ENCODE results near the gene NLRP7. TPM values are rescaled to one million over a fixed set of nuclear protein-coding genes. Genes with fewer than 3 reads are reported as not detected.

NLRP7 gene
- total and polyA plus RNA-seq, 5 donors from 2014 or later, result not detected

DNA sequence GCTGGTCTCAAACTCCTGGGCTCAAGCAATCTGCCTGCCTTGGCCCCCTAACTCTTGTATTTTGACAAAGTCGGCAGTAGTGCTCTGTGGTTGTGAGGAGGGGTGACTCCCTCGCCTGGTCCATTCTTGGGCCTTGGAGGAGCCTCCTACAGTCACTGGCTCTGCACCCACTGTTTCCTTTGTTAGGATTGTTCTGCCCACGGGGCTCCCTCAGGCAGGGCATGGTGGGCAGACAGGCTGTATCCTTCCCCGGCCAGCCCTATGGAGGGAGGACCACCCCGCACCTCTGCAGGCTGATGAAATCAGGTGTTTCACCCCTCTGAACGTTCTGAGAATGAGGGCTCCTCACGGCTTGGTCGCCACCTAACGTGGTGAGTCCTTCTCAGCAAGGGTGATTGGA lies 64.1 kb downstream of the NLRP7 start:
- no peak overlapping the region for H3K4me3 Mint-ChIP-seq
- Histone ChIP-seq H3K36me3 (ENCODE audit: control insufficient read depth, insufficient read depth, low read length) (no peaks in the 10 kb centered on the region), H3K27ac (ENCODE audit: insufficient read depth, low read length, poor library complexity, severe bottlenecking) (no peak overlapping the region), H3K27me3 (ENCODE audit: control insufficient read depth, insufficient read depth, low read length) (no peaks in the 10 kb centered on the region), H3K4me1 (ENCODE audit: control insufficient read depth, insufficient read depth, low read length, poor library complexity, severe bottlenecking) (no peaks in the 10 kb centered on the region), H3K9me3 (ENCODE audit: control insufficient read depth in 2 of 2, low read length in 2 of 2) (no peaks in the 10 kb centered on the region), H3K4me3 (ENCODE audit: low read depth, low read length) (no peak overlapping the region)
- no peak overlapping the region for H3K27ac Mint-ChIP-seq
- H3K36me3 Mint-ChIP-seq, result no peaks in the 10 kb centered on the region
- H3K27me3 Mint-ChIP-seq, result peaks cover 12% of the 10 kb centered on the region
- peaks cover 0 to 2% (median 0%) of the 10 kb centered on the region in 4 donors for H3K4me1 Mint-ChIP-seq
- ATAC-seq (ENCODE audit: low read depth in 2 of 2) (no peak), DNase-seq (no peak)
- H3K9me3 Mint-ChIP-seq, result peaks cover 0 to 1% (median 0%) of the 10 kb centered on the region in 7 donors

DNA sequence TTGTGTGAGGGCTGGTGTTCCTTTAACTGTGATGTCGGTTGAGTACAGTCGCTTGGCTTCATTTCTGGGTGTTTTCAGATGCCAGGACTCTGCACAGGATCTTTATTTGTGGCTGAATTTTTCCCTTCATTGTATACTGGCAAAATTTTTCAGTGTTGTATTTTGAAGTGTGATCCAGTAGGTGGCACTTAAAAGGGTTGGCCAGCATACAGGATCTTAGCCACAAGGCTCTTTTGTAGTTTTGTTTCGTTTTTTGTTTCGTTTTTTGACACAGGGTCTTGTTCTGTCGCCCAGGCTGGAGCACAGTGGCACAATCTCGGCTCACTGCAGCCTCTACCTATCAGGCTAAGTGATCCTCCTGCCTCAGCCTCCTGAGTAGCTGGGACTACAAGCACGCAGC lies 64.6 kb downstream of the NLRP7 start:
- Mint-ChIP-seq H3K27me3 (peaks cover 12% of the 10 kb centered on the region), H3K4me3 (no peak overlapping the region), H3K4me1 (peaks cover 0 to 2% (median 0%) of the 10 kb centered on the region in 4 donors), H3K27ac (peak overlapping the region in 1 of 3 donors; percentile 46), H3K9me3 (peaks cover 0 to 1% (median 0%) of the 10 kb centered on the region in 7 donors), H3K36me3 (no peaks in the 10 kb centered on the region)
- H3K36me3 ChIP-seq (ENCODE audit: control insufficient read depth, insufficient read depth, low read length), result no peaks in the 10 kb centered on the region
- no peak overlapping the region for H3K4me3 ChIP-seq (ENCODE audit: low read depth, low read length)
- no peaks in the 10 kb centered on the region for H3K9me3 ChIP-seq (ENCODE audit: control insufficient read depth in 2 of 2, low read length in 2 of 2)
- H3K27me3 ChIP-seq (ENCODE audit: control insufficient read depth, insufficient read depth, low read length), result no peaks in the 10 kb centered on the region
- ATAC-seq (ENCODE audit: low read depth in 2 of 2) (no peak), DNase-seq (peak in 1 of 3 donors; percentile 52)
- H3K27ac ChIP-seq (ENCODE audit: insufficient read depth, low read length, poor library complexity, severe bottlenecking), result no peak overlapping the region
- H3K4me1 ChIP-seq (ENCODE audit: control insufficient read depth, insufficient read depth, low read length, poor library complexity, severe bottlenecking), result no peaks in the 10 kb centered on the region

- Mint-ChIP-seq H3K4me1 (peaks cover 0 to 2% (median 0%) of the 10 kb centered on the region in 4 donors), H3K36me3 (no peaks in the 10 kb centered on the region), H3K27ac (no peak overlapping the region), H3K9me3 (peaks cover 0 to 3% (median 0%) of the 10 kb centered on the region in 7 donors), H3K27me3 (peaks cover 17% of the 10 kb centered on the region), H3K4me3 (no peak overlapping the region)
- ATAC-seq (ENCODE audit: low read depth in 2 of 2) (no peak), DNase-seq (no peak)
- Histone ChIP-seq H3K27me3 (ENCODE audit: control insufficient read depth, insufficient read depth, low read length) (no peaks in the 10 kb centered on the region), H3K4me3 (ENCODE audit: low read depth, low read length) (no peak overlapping the region), H3K27ac (ENCODE audit: insufficient read depth, low read length, poor library complexity, severe bottlenecking) (no peak overlapping the region), H3K4me1 (ENCODE audit: control insufficient read depth, insufficient read depth, low read length, poor library complexity, severe bottlenecking) (no peaks in the 10 kb centered on the region), H3K36me3 (ENCODE audit: control insufficient read depth, insufficient read depth, low read length) (no peaks in the 10 kb centered on the region), H3K9me3 (ENCODE audit: control insufficient read depth in 2 of 2, low read length in 2 of 2) (no peaks in the 10 kb centered on the region)
Observed at GRCh38 chr19:54881884-54882283, 65.4 kb downstream of the NLRP7 start.

DNA sequence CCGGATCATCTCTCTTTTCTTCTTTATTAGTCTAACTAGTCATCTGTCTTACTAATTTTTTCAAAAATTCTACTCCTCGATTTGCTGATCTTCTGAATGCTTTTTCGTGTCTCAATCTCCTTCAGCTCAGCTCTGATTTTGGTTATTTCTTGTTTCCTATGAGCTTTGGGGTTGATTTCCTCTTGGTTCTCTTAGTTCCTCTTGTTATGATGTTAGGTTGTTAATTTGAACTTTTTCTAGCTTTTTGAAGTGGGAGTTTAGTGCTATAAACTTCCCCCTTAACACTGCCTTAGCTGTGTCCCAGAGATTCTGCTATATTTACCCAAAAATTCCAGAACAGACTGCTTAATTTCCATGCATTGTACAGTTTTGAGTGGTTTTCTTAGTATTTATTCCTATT lies 69.9 kb downstream of the NLRP7 start:
- Mint-ChIP-seq H3K27ac (no peak overlapping the region), H3K9me3 (peaks cover 0 to 3% (median 0%) of the 10 kb centered on the region in 7 donors), H3K27me3 (peaks cover 14% of the 10 kb centered on the region), H3K4me3 (no peak overlapping the region), H3K4me1 (no peaks in the 10 kb centered on the region), H3K36me3 (no peaks in the 10 kb centered on the region)
- Histone ChIP-seq H3K27ac (ENCODE audit: insufficient read depth, low read length, poor library complexity, severe bottlenecking) (no peak overlapping the region), H3K27me3 (ENCODE audit: control insufficient read depth, insufficient read depth, low read length) (no peaks in the 10 kb centered on the region), H3K4me1 (ENCODE audit: control insufficient read depth, insufficient read depth, low read length, poor library complexity, severe bottlenecking) (no peaks in the 10 kb centered on the region), H3K4me3 (ENCODE audit: low read depth, low read length) (no peak overlapping the region), H3K9me3 (ENCODE audit: control insufficient read depth in 2 of 2, low read length in 2 of 2) (no peaks in the 10 kb centered on the region), H3K36me3 (ENCODE audit: control insufficient read depth, insufficient read depth, low read length) (no peaks in the 10 kb centered on the region)
- DNase-seq, result no peak
- ATAC-seq (ENCODE audit: low read depth in 2 of 2), result no peak

DNA sequence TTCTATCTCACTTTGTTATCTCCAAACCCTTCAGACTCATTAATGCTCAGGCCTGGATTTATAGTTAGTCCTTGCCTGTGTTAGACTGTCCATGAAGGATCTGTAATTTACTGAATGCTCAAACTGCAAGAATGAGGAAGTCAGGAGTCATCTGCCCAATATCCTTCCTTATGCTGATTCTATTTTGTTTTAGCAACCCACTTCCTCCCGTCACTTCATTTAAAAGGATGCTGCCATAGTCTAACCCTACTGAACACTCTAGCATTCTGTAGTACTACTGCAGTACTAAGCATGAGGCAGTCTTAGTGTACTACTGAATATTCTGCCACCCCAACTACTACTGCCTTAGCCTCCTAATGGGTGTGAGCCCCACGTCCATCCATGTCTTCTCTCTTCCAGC lies 71.8 kb downstream of the NLRP7 start:
- DNase-seq (no peak), ATAC-seq (ENCODE audit: low read depth in 2 of 2) (peak in 1 of 2 donors; percentile 25)
- Mint-ChIP-seq H3K4me1 (no peaks in the 10 kb centered on the region), H3K36me3 (no peaks in the 10 kb centered on the region), H3K4me3 (no peak overlapping the region), H3K27me3 (peaks cover 11% of the 10 kb centered on the region), H3K27ac (no peak overlapping the region), H3K9me3 (peaks cover 0 to 3% (median 0%) of the 10 kb centered on the region in 7 donors)
- no peaks in the 10 kb centered on the region for H3K27me3 ChIP-seq (ENCODE audit: control insufficient read depth, insufficient read depth, low read length)
- H3K4me3 ChIP-seq (ENCODE audit: low read depth, low read length), result no peak overlapping the region
- no peaks in the 10 kb centered on the region for H3K36me3 ChIP-seq (ENCODE audit: control insufficient read depth, insufficient read depth, low read length)
- H3K9me3 ChIP-seq (ENCODE audit: control insufficient read depth in 2 of 2, low read length in 2 of 2), result no peaks in the 10 kb centered on the region
- H3K4me1 ChIP-seq (ENCODE audit: control insufficient read depth, insufficient read depth, low read length, poor library complexity, severe bottlenecking), result no peaks in the 10 kb centered on the region
- no peak overlapping the region for H3K27ac ChIP-seq (ENCODE audit: insufficient read depth, low read length, poor library complexity, severe bottlenecking)

DNA sequence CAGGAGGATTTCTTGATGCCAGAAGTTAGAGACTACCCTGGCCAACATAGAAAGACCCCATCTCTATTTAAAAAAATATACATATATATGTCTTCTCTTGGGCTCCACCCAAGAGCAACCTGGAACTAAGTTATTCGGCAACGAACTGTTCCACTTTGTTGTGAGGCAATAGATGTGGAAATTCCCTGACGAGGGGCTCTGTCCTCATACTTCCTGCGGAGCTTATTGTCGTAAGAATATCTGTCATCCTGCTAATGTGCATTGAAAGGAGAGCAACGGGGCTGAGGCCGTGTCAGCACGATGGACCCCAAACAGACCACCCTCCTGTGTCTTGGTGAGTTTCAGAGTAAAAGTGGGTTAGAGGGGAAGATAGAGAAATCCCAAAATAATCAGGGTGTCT lies 73.3 kb downstream of the NLRP7 start, which contains the start of gene FCAR:
FCAR (plus strand) TSS at position 246 of the 400 bp plus-strand sequence; CDS start at position 301, 55 bp downstream.
- no peaks in the 10 kb centered on the region for H3K4me1 Mint-ChIP-seq
- DNase-seq (no peak), ATAC-seq (ENCODE audit: low read depth in 2 of 2) (no peak)
- Histone ChIP-seq H3K9me3 (ENCODE audit: control insufficient read depth in 2 of 2, low read length in 2 of 2) (no peaks in the 10 kb centered on the region), H3K27me3 (ENCODE audit: control insufficient read depth, insufficient read depth, low read length) (no peaks in the 10 kb centered on the region), H3K4me1 (ENCODE audit: control insufficient read depth, insufficient read depth, low read length, poor library complexity, severe bottlenecking) (no peaks in the 10 kb centered on the region), H3K36me3 (ENCODE audit: control insufficient read depth, insufficient read depth, low read length) (no peaks in the 10 kb centered on the region), H3K27ac (ENCODE audit: insufficient read depth, low read length, poor library complexity, severe bottlenecking) (no peak within 1 kb of the TSS), H3K4me3 (ENCODE audit: low read depth, low read length) (no peak within 1 kb of the TSS)
- H3K9me3 Mint-ChIP-seq, result peaks cover 0 to 1% (median 0%) of the 10 kb centered on the region in 7 donors
- H3K27ac Mint-ChIP-seq, result no peak within 1 kb of the TSS
- peaks cover 6% of the 10 kb centered on the region for H3K27me3 Mint-ChIP-seq
- no peaks in the 10 kb centered on the region for H3K36me3 Mint-ChIP-seq
- no peak within 1 kb of the TSS for H3K4me3 Mint-ChIP-seq

Other genes with a start within 250 kb of the NLRP7 start
- not detected for gene KIR3DL3, start 223.1 kb downstream of the NLRP7 start, total RNA-seq
- gene KIR3DL3, start 223.1 kb downstream of the NLRP7 start, polyA plus RNA-seq, result not detected
- not detected for gene KIR2DL3, start 209.0 kb downstream of the NLRP7 start, total RNA-seq
- gene KIR2DL3, start 209.0 kb downstream of the NLRP7 start, polyA plus RNA-seq, result not detected
- gene KIR2DL1, start 177.7 kb downstream of the NLRP7 start, total RNA-seq, result not detected
- gene KIR2DL1, start 177.7 kb downstream of the NLRP7 start, polyA plus RNA-seq, result under 1 TPM in 1 of 4 donors, not detected in 3; 0.10 TPM
- not detected for gene KIR2DL4, start 143.9 kb downstream of the NLRP7 start, total RNA-seq
- gene KIR2DL4, start 143.9 kb downstream of the NLRP7 start, polyA plus RNA-seq, result not detected
- gene KIR3DL1, start 131.1 kb downstream of the NLRP7 start, total RNA-seq, result not detected
- gene KIR3DL1, start 131.1 kb downstream of the NLRP7 start, polyA plus RNA-seq, result under 1 TPM in 2 of 4 donors, not detected in 2; 0.12 to 0.15 TPM
- gene KIR2DS4, start 114.9 kb downstream of the NLRP7 start, total RNA-seq, result not detected
- gene KIR2DS4, start 114.9 kb downstream of the NLRP7 start, polyA plus RNA-seq, result under 1 TPM in 1 of 4 donors, not detected in 3; 0.10 TPM
- gene KIR3DL2, start 97.1 kb downstream of the NLRP7 start, total RNA-seq, result 0.74 TPM
- gene KIR3DL2, start 97.1 kb downstream of the NLRP7 start, polyA plus RNA-seq, result under 1 TPM; 0.25 to 0.94 (median 0.52) TPM
- gene FCAR, start 73.3 kb downstream of the NLRP7 start, total RNA-seq, result not detected
- under 1 TPM in 1 of 4 donors, not detected in 3; 0.21 TPM for gene FCAR, start 73.3 kb downstream of the NLRP7 start, polyA plus RNA-seq
- not detected for gene NCR1, start 41.4 kb downstream of the NLRP7 start, total RNA-seq
- under 1 TPM in 3 of 4 donors, not detected in 1; 0.36 to 0.47 (median 0.39) TPM for gene NCR1, start 41.4 kb downstream of the NLRP7 start, polyA plus RNA-seq
- gene NLRP2, start 18.8 kb upstream of the NLRP7 start, total RNA-seq, result 10.2 TPM
- gene NLRP2, start 18.8 kb upstream of the NLRP7 start, polyA plus RNA-seq, result 1 to 10 TPM in 3 of 4 donors, under 1 TPM in 1; 0.63 to 5.0 (median 2.1) TPM
- 2.0 TPM for gene GP6, start 90.7 kb upstream of the NLRP7 start, total RNA-seq
- not detected for gene GP6, start 90.7 kb upstream of the NLRP7 start, polyA plus RNA-seq
- gene RDH13, start 115.6 kb upstream of the NLRP7 start, total RNA-seq, result 14.1 TPM
- gene RDH13, start 115.6 kb upstream of the NLRP7 start, polyA plus RNA-seq, result 10 to 100 TPM in 3 of 4 donors, 1 to 10 TPM in 1; 9.1 to 16.1 (median 14.7) TPM
- gene EPS8L1, start 128.3 kb upstream of the NLRP7 start, total RNA-seq, result 4.4 TPM
- 1 to 10 TPM in 3 of 4 donors, under 1 TPM in 1; 0.41 to 4.0 (median 1.3) TPM for gene EPS8L1, start 128.3 kb upstream of the NLRP7 start, polyA plus RNA-seq
- 191 TPM for gene PPP1R12C, start 170.1 kb upstream of the NLRP7 start, total RNA-seq
- gene PPP1R12C, start 170.1 kb upstream of the NLRP7 start, polyA plus RNA-seq, result 1 to 10 TPM; 2.2 to 5.9 (median 3.8) TPM
- not detected for gene TNNT1, start 201.7 kb upstream of the NLRP7 start, total RNA-seq
- gene TNNT1, start 201.7 kb upstream of the NLRP7 start, polyA plus RNA-seq, result not detected
- not detected for gene TNNI3, start 210.2 kb upstream of the NLRP7 start, total RNA-seq
- gene TNNI3, start 210.2 kb upstream of the NLRP7 start, polyA plus RNA-seq, result not detected
- gene DNAAF3, start 219.1 kb upstream of the NLRP7 start, total RNA-seq, result not detected
- gene DNAAF3, start 219.1 kb upstream of the NLRP7 start, polyA plus RNA-seq, result not detected
- gene SYT5, start 232.8 kb upstream of the NLRP7 start, total RNA-seq, result 1.9 TPM
- gene SYT5, start 232.8 kb upstream of the NLRP7 start, polyA plus RNA-seq, result under 1 TPM in 1 of 4 donors, not detected in 3; 0.06 TPM